Neural progenitor cell (in vitro differentiated cells): ENCODE measurements around the gene IL2RG.

Experiments
- CTCF ChIP-seq: fragments of 200-600 bp; sonication (generic); IDR thresholded peaks from 2 replicates; pipeline ENCODE4 v1.5.1; 2017; ENCODE audit warnings: antibody characterized with exemption, mild to moderate bottlenecking
- EZH2 ChIP-seq: fragments of 200-600 bp; sonication (generic); IDR thresholded peaks from 2 replicates; pipeline ENCODE4 v1.6.1; 2017; ENCODE audit warnings: antibody characterized with exemption, mild to moderate bottlenecking, moderate library complexity
- EZH2phosphoT487 ChIP-seq: fragments of 200-600 bp; sonication (generic); IDR thresholded peaks from 2 replicates; pipeline ENCODE4 v1.6.1; 2017; ENCODE audit warnings: antibody characterized with exemption

- TF ChIP-seq CTCF = no peak
- no peak for TF ChIP-seq EZH2phosphoT487
- no peak for TF ChIP-seq EZH2
Observed at GRCh38 chrX:71143508-71143907, 32.1 kb upstream of the IL2RG start.
